Mucosa of descending colon (tissue), 3 donors: ENCODE data around the gene SLC2A10. TPM values are rescaled to one million over a fixed set of nuclear protein-coding genes. Genes with fewer than 3 reads are reported as not detected.

Experiments used
- ATAC-seq: fragments of 200-7000 bp; cut with Tn5 transposase; one replicate; pipeline ENCODE4 v1.9.1; 2020; ENCODE audit warnings: mild to moderate bottlenecking, moderate library complexity
- DNase-seq, 3 donors: peaks; one replicate each; pipeline ENCODE4 v3.0.0-alpha.2; 2020
- H3K36me3 ChIP-seq: fragments of 200-600 bp; one replicate; pipeline ENCODE4 v1.8.0; 2021; ENCODE audit warnings: low read depth, mild to moderate bottlenecking
- H3K4me1 ChIP-seq: fragments of 200-600 bp; one replicate; pipeline ENCODE4 v1.8.0; 2021; ENCODE audit warnings: low read depth, mild to moderate bottlenecking
- H3K4me3 ChIP-seq: fragments of 200-600 bp; one replicate; pipeline ENCODE4 v1.8.0; 2021; ENCODE audit warnings: mild to moderate bottlenecking
- H3K9me3 ChIP-seq: fragments of 200-600 bp; one replicate; pipeline ENCODE4 v1.8.0; 2021; ENCODE audit warnings: mild to moderate bottlenecking
- intact Hi-C, 2 donors: fragments of 100-400 bp; cut with DNase I in 1 of 2; cut with micrococcal nuclease in 1 of 2; formaldehyde crosslinking; loops; one replicate each; pipeline versions ENCODE4 v1.11.0 to v1.11.1; 2022; cut with DNase I, micrococcal nuclease
- total RNA-seq, 3 donors: library from RNA; stranded (reverse); fragmentation: NEBNext Ultra II Directional in 2 of 3; extraction: Animal tissue kit (Norgen Biotek cat#: 25700) in 2 of 3; gene quantifications; one replicate each; pipeline versions ENCODE4 v1.2.1 to v1.2.4, GENCODE V29; 2021 to 2023
- TF ChIP-seq, protein P1 (sequence below): fragments of 200-600 bp; IDR thresholded peaks from one replicate; pipeline ENCODE4 v1.8.0; 2022; ENCODE audit warnings: antibody characterized with exemption, mild to moderate bottlenecking
- donor health status: DM: no; HTN: no; CAD: no; lungs with moderate emphysema.
- donor health status: DM: no; HTN: no; CAD: no.
- donor health status: DM: no; HTN: yes; CAD: no.

Gene SLC2A10
- total RNA-seq, 3 donors from 2014 or later, result 13.4 to 37.5 (median 26.3) TPM

DNA sequence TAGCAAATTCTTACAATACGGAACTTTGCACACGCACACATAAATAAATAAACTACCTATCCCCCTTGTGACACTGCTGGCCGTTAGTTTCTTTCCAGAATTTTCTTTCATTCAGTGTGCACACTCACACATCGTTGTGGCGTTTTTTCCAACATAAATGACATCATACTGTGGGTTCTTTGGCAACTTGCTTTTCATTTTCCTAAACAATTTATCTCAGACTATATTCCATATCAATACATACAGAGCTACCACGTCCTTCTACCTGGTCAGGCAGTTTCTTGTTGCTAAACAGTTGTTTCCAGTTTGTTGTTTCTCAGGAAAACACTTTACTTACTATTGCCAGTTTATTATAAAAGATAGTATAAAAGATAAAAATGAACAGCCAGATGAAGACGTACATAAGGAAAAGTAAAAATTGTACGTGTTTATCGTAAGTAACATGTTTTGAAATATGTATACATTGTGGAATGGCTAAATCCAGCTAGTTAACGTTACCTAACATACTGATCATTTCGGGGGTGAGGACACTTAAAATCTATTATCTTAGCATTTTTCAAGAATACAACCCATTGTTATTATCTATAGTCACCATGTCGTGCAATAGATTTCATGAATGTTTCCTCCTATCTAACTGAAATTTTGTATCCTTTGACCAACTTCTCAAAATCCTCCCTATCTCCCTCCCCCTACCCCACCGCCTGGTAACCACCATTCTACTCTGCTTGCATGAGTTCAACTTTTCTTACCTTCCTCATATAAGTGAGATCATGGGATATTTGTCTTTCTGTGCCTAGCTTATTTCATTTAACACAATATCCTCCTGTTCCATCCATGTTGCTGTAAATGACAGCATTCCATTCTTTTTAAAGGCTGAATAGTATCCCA lies 19.0 kb upstream of the SLC2A10 start:
- Histone ChIP-seq H3K9me3 (no peaks in the 10 kb centered on the region), H3K4me1 (peaks cover 15% of the 10 kb centered on the region), H3K4me3 (no peak overlapping the region), H3K36me3 (peaks cover 4% of the 10 kb centered on the region)
- DNase-seq (no peak), ATAC-seq (no peak)
- intact Hi-C loops, result no loop called here
- TF ChIP-seq, protein P1, sequence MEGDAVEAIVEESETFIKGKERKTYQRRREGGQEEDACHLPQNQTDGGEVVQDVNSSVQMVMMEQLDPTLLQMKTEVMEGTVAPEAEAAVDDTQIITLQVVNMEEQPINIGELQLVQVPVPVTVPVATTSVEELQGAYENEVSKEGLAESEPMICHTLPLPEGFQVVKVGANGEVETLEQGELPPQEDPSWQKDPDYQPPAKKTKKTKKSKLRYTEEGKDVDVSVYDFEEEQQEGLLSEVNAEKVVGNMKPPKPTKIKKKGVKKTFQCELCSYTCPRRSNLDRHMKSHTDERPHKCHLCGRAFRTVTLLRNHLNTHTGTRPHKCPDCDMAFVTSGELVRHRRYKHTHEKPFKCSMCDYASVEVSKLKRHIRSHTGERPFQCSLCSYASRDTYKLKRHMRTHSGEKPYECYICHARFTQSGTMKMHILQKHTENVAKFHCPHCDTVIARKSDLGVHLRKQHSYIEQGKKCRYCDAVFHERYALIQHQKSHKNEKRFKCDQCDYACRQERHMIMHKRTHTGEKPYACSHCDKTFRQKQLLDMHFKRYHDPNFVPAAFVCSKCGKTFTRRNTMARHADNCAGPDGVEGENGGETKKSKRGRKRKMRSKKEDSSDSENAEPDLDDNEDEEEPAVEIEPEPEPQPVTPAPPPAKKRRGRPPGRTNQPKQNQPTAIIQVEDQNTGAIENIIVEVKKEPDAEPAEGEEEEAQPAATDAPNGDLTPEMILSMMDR, result no peak

DNA sequence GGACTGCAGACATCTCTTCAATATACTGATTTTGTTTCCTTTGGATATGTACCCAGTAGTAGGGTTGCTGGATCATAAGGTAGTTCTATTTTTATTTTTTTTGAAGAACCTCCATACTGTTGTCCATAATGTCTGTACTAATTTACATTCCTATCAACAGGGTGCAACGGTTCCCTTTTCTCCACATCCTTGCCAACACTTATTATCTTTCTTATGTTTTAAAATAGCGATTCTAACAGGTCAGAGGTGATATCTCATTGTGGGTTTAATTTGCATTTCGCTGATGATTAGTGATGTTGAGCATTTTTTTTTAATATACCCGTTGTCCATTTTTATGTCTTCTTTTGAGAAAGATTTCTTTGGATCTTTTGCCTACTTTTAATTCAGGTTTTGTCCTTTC lies 18.3 kb upstream of the SLC2A10 start:
- Histone ChIP-seq H3K4me3 (no peak overlapping the region), H3K4me1 (peaks cover 15% of the 10 kb centered on the region), H3K9me3 (no peaks in the 10 kb centered on the region), H3K36me3 (peaks cover 4% of the 10 kb centered on the region)
- DNase-seq (no peak), ATAC-seq (no peak)
- TF ChIP-seq, protein P1, result no peak
- intact Hi-C loops, result no loop called here

DNA sequence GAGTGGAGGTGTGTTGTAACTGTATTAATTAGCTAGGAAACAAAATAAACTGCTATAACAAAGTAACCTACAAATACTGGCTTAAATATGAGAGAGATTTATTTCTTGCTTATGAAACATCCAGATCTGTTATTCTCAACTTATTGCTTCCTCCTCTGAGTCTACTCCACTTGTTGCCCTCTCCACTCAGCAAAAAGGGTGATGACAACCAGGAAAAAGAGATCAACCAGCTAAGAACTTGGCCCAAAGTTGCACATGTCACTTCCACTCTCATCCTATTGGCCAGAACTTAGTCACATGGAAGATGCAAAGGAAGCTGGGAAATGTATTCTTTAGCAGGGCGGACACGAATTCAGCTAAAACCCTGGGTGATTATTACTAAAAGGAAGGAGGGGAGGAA lies 15.0 kb upstream of the SLC2A10 start:
- DNase-seq, result no peak
- H3K9me3 ChIP-seq, result no peaks in the 10 kb centered on the region
- ATAC-seq, result peak; percentile 42
- intact Hi-C loops, result no loop called here
- peaks cover 2% of the 10 kb centered on the region for H3K36me3 ChIP-seq
- TF ChIP-seq, protein P1, result no peak
- H3K4me3 ChIP-seq, result no peak overlapping the region
- no peaks in the 10 kb centered on the region for H3K4me1 ChIP-seq

DNA sequence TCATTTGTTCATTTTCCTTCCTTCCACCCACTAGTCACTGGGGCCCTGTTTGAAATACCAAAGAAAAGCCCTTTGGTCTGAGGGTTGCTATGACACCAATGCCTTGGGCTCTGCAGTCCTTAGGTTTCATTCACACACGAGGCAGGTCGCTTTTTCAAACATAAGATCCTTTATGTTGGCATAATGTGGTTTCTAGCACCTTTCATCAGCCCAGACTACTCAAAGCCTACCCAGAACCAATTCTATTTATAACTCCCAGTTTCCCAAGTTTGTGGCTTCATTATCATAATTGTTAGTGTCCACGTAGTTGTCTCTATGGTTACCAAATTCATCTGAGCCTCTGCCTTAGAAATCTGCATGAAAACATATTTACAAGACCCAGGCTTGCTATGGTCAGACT lies 13.6 kb upstream of the SLC2A10 start:
- DNase-seq (no peak), ATAC-seq (no peak)
- H3K4me3 ChIP-seq, result no peak overlapping the region
- no peaks in the 10 kb centered on the region for H3K36me3 ChIP-seq
- TF ChIP-seq, protein P1, result no peak
- intact Hi-C loops, result no loop called here
- no peaks in the 10 kb centered on the region for H3K4me1 ChIP-seq
- H3K9me3 ChIP-seq, result no peaks in the 10 kb centered on the region

DNA sequence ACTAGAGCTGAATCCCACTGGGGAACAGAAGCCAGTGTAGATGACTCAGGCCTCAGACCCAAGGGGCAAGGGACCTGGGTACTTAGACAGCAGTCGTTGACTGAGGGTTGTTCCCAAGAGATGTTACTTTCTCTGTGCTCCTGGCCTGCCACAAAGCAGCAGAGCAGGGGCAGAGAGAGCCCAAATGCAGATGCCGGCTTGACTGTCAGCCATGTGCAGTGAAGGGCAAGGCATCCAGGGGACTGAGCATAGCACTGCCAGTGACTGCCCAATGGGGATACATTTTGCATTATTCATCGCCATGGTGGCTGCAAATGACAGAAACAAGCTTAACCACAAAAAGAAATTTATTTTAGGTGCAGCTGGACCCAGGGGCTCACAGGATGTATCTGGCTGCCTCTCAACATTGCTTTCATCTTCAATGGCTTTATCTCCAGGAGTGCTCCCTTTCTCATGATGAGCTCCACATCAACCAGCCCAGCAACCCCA lies 12.6 kb upstream of the SLC2A10 start:
- intact Hi-C loops, result no loop called here
- Histone ChIP-seq H3K4me3 (no peak overlapping the region), H3K4me1 (no peaks in the 10 kb centered on the region), H3K36me3 (no peaks in the 10 kb centered on the region), H3K9me3 (no peaks in the 10 kb centered on the region)
- ATAC-seq, result no peak
- DNase-seq, result no peak
- TF ChIP-seq, protein P1, result no peak
